NCI-H1417 treated with DMSO at 0.1 percent for 48 hours (cell line): ENCODE results near the gene C11orf86.
"Not testable (repeated sequence)": the region's sequence is repeated elsewhere in the genome, so short reads cannot be mapped to it uniquely, and the experiment has no call there.

ENCODE experiments used
- DNase-seq: peaks from one replicate; lab custom pipeline; 2025; lab: John Stamatoyannopoulos, UW

C11orf86 gene

DNA sequence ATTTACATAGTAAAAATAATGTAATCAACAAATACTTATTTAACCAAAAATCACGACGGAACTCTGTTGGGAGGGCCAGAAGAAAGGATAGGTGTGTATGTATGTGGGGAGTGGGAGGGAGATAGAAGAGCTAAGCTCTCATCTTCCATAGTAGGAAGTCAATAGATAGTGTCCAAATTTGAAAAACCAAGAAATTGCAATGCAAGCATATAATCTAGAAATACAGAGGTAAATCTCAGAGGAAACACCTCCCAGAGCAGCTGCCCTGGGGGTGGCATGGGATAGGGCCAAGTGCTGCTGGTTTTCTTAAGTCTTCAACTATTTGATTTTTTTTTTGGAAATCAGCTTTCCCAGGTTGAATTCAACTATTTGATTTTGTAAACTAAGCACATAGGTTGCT is 16.9 kb downstream of the C11orf86 start:
- no peak for DNase-seq

DNA sequence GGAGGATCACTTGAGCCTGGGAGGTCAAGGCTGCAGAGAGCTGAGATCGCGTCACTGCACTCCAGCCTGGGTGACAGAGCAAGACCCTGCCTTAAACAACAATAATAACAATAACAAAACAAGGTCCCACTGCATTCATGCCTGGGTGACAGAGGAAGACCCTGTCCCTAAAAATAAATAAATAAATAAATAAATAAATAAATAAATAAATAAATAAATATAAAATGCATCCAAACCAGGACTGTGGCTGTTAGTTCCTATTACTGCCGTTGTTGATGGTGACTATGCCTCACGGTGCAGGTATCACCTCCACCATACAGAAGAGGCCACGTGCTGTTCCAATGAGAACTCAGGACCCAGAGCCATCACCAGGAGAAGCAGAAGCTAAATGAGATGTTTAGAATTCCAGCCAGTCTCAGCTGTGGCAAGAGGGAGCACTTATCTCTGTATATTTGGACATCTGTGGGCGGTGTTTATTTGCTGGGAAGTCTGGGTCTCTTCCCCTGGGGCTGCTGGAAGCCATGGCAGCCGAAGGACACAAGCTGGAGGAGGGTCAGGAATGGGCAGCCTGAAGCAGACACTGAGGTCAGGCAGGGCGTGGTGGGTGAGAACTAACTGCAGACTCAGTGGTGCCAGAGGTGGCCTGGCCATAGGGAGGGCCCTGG is 21.6 kb downstream of the C11orf86 start:
- DNase-seq = no peak

- DNase-seq = no peak
These were observed 24.5 kb downstream of the C11orf86 start for GRCh38 chr11:66999555-66999954.

GRCh38 chr11:67001332-67001731 is 26.2 kb downstream of the C11orf86 start:
- DNase-seq = no peak

DNA sequence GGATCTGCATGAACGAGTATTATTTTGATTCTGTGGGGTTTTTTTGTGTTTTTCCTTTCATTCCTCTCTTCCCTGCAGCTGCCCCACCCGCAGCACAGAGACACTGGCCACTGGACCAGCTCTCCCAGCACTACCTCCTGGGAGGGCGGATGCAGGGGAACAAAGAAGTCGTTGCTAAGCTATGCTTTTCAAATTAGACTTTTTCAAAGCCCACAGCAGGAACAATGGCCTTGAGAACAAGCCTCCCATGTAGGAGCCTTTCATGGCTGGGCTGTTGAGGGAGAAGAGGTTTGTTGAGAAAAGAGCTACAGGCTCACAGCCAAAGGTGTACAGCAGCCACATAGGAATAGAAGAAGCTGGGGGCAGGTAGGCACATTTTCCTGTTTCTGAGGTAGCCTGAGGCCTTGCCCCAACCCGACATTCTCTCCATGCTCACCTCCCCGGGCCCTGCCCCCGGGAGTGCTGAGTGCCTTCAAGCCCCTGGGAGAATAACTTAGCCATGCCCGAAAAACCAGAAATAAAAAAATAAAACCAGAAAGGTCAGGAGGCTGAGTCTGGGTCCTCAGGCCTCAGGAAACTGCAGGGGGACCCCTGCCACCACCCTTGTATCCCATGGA is 27.3 kb downstream of the C11orf86 start:
- DNase-seq = no peak

- DNase-seq = no peak
These were observed 27.9 kb downstream of the C11orf86 start for GRCh38 chr11:67002921-67003411.

- not testable (repeated sequence) for DNase-seq
These were observed 30.1 kb downstream of the C11orf86 start for GRCh38 chr11:67005200-67005599.

DNA sequence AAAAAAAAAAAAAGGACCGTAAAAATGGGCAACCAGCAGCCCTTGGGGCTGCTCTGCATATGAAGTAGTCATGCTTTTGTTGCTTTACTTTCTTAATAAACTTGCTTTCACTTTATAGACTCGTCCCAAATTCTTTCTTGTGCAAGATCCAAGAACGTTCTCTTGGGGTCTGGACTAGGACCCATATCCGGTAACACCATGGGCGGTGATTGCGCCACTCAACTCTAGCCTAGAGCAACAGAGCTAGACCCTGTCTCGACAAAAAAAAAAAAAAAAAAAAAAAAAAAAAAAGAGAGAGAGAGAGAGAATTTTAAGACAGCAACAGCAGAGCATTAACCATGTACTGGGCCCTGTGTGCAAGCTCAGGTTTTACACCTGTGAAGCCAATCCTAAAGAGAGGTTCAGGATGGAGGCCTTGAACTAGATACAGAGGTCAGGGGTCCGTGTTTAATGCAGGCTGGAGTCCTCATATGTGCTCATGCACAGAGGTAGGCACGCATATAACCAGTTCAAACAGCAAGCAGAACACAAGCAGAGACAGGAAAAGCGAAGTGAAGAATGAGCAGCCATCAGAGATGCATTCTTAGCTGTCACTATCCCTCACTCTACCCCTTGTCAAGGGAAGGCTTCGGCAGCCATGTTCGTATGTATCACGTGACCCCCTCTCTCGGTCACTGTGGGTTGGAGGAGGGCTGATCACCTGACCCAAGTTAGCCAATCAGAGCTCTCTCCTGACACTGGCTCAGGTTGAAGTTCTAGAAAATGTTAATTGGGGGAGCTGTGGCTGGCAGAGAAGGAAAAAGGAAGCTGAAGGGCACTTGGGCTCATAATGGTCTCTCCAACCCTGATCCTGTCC is 31.2 kb downstream of the C11orf86 start:
- DNase-seq = no peak

- no peak for DNase-seq
These were observed 32.0 kb downstream of the C11orf86 start for GRCh38 chr11:67007126-67007525.

- no peak for DNase-seq
These were observed 35.3 kb downstream of the C11orf86 start for GRCh38 chr11:67010296-67010905.

- no peak for DNase-seq
These were observed 38.5 kb downstream of the C11orf86 start for GRCh38 chr11:67013511-67014045.

GRCh38 chr11:67014343-67014742 is 39.2 kb downstream of the C11orf86 start:
- no peak for DNase-seq

DNA sequence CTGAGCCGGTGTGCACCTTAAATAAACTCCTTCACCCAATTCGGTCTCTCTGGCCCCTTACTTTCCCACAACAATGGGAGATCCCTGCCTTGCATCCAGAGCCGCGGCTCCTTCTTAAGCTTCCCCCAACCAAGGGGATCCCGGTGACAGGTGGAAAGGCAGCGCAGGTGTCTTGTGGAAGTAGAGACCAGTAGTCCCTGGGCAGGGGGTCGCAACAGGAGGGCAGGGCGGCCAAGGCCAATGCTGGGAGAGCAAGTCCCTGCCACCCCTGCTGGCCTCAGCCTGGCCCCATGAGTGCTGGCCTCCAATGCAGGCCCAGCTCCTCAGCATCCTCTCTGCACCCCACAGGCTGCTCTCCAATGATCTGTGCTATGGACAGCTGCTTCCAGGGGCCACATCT is 39.9 kb downstream of the C11orf86 start:
- DNase-seq = no peak

DNA sequence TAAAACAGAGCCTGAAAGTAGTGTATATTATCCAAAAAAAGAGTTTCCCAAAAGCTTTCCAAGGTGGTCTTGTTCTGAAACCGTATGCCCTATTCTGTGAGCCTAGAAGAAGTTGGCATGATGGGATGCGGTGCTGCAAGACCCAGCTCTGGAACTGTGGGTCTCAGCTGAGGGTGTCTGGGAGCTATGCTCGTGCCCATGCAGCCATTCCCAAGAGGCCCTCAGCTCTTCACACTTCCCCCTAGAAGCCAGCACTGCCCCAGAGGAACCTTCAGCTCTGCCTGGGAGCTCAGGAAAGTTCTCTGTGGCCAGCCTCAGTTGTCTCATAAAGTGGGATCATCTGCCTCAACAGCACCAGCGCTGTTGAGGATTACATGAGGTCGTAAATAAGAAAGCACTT is 41.4 kb downstream of the C11orf86 start:
- DNase-seq = no peak

DNA sequence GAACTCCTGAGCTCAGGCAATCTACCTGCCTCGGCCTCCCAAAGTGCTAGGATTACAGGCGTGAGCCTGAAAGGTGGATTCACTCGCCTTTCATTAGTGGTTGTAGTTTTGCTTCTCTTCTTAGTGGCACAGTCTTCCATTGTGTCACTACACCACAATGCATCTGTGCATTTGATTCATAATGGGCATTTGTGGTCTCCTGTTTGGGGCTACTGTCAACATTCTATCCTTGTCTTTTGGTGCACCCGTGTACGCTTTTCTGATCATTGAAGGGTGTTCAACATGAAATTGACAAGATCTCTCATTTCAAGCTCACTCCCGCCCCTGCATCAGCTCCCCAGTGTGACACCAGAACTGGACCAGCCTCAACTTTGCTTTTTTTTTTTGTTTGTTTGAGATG is 45.8 kb downstream of the C11orf86 start:
- DNase-seq = no peak

- DNase-seq = no peak
These were observed 47.3 kb downstream of the C11orf86 start for GRCh38 chr11:67022341-67022933.

GRCh38 chr11:67022961-67023956 is 48.2 kb downstream of the C11orf86 start, which contains the start of gene SYT12:
TSS of gene SYT12 (plus strand) at chr11:67023134. CDS start at chr11:67030145, 7,011 bp downstream.
- DNase-seq = no peak

- no peak for DNase-seq
These were observed 48.9 kb downstream of the C11orf86 start for GRCh38 chr11:67023957-67024353.

- DNase-seq = no peak
These were observed 49.3 kb downstream of the C11orf86 start for GRCh38 chr11:67024410-67024809.

GRCh38 chr11:67024966-67025365 is 49.9 kb downstream of the C11orf86 start:
- no peak for DNase-seq
